Epithelial cell of proximal tubule (primary cell): ENCODE measurements around the gene PPP1R16B. TPM values are rescaled to one million over a fixed set of nuclear protein-coding genes. Genes with fewer than 3 reads are reported as not detected.

Experiments used
- DNase-seq: peaks from one replicate; pipeline ENCODE4 v3.0.0-alpha.2; 2011; ENCODE audit warnings: low read depth
- H3K4me3 ChIP-seq: 2 replicates; pipeline ENCODE4 v1.5.1; 2011; ENCODE audit warnings: low read depth, mild to moderate bottlenecking, low read length
- CTCF ChIP-seq: conservative IDR thresholded peaks from 2 replicates; pipeline ENCODE4 v1.5.1; 2012; ENCODE audit warnings: low read depth, mild to moderate bottlenecking, low read length
- total RNA-seq: library from RNA; depleted of rRNA; stranded (reverse); fragments of >200 nt; gene quantifications from 2 replicates; pipeline ENCODE4 v1.2.3, GENCODE V29; 2015

PPP1R16B gene
- total RNA-seq, result not detected in 2 replicates

GRCh38 chr20:38805502-38805957, at the start of gene PPP1R16B:
Gene PPP1R16B, plus strand, starts transcription at chr20:38805697. Its CDS starts 30,229 bp downstream, at chr20:38835926.
- peak within 1 kb of the TSS; percentile 44 for H3K4me3 ChIP-seq
- DNase-seq, result no peak
- no peak for TF ChIP-seq CTCF

DNA sequence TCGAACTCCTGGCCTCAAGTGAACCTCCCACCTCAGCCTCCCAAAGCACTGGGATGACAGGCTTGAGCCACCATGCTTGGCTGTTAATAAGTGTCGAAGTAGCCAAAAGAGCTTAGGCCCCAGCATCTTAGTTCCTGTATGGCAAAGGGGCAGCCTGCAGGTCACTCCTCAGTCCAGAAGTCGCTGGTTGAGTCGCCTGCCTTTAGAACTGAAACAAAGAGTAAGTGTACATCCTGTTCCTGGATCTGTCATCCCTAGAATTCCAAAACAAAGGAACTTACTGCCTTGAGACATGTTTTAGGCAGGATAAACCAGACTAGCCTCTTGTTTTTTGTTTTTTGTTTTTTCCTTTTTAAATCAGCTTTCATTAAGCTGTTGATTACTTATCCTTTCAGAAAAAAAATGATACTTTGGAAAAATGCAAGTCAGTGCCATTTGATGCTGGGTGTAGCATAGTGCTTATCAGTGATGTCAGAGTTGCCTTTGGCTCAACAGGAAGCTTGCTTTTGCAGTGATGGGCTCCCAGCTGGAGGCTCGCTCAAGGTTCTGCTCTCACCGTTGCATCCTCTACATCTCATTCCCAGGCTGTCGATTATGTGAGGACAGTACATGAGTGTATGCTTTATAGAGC, 48.2 kb upstream of the PPP1R16B start:
- no peak for DNase-seq
- H3K4me3 ChIP-seq, result no peak overlapping the region
- no peak for TF ChIP-seq CTCF

GRCh38 chr20:38759106-38759505, 46.4 kb upstream of the PPP1R16B start:
- no peak for TF ChIP-seq CTCF
- H3K4me3 ChIP-seq, result no peak overlapping the region
- DNase-seq, result no peak

- TF ChIP-seq CTCF, result no peak
- no peak for DNase-seq
- no peak overlapping the region for H3K4me3 ChIP-seq
Measured at GRCh38 chr20:38760978-38761377, 44.5 kb upstream of the PPP1R16B start.

DNA sequence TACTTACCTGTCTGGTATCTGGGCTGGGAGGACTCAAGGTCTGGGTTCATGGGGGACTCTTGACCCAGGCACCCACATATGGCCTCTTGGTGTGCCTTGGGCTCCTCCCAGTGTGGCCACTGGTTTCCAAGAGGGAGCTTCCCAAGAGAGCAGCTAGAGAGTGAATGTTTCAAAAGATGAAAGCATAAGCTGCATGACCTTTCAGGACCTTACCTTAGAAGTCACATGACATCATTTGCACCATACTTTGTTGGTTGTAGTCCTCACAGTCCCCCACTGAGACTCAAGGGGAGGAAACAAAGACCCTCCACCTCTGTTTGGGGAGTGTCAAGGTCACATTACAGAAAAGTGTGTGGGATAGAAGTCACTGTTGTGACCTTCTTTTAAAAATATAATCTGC, 43.3 kb upstream of the PPP1R16B start:
- no peak for TF ChIP-seq CTCF
- DNase-seq, result no peak
- no peak overlapping the region for H3K4me3 ChIP-seq

DNA sequence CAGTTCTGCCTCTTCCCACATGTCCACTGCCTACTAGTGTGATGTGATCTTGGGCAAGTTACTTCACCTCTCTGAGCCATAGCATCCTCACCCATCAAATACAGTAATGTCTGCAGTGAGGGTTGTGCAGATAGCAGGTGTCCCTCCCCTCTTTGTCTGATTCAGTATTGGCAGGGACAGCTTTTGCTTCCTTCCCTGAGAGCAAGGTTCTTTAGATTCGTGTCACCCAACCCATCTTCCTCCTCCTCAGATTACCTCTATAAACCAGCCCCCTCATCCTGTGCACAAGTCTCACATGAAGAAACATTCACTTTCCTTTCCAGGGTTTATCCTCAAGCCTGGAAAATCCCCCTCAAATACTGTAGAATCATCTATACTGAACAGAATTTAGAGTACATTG, 41.9 kb upstream of the PPP1R16B start:
- no peak for TF ChIP-seq CTCF
- DNase-seq, result no peak
- no peak overlapping the region for H3K4me3 ChIP-seq
